Activated CD8-positive, alpha-beta memory T cell treated with anti-CD3 and anti-CD28 coated beads for 48 hours (primary cell): ENCODE results near the gene RAB44.

Experiments
- DNase-seq, 3 experiments: peaks; one replicate each; pipeline ENCODE4 v3.0.0-alpha.2; 2020; ENCODE audit warnings: low read depth in 2 of 3, low spot score in 2 of 3

RAB44 gene

DNA sequence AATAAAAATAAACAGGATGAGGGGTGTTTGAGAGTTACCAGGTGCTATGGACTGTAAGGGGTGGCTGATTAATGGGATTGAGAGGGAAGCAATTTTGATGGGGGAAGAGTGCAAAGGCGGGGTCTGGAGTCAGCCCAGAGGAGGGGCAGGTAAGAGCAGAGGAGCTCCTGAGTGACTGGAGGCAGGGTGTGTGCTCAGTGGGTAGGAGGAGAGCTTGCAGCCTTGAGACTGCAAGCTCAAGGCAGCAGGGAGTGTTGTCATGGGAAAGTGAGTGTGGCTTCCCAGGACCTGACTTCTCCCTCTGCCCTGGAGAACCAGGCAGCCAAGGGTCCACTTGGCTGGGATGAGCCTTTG lies 54.2 kb downstream of the RAB44 start:
- no peak for DNase-seq

DNA sequence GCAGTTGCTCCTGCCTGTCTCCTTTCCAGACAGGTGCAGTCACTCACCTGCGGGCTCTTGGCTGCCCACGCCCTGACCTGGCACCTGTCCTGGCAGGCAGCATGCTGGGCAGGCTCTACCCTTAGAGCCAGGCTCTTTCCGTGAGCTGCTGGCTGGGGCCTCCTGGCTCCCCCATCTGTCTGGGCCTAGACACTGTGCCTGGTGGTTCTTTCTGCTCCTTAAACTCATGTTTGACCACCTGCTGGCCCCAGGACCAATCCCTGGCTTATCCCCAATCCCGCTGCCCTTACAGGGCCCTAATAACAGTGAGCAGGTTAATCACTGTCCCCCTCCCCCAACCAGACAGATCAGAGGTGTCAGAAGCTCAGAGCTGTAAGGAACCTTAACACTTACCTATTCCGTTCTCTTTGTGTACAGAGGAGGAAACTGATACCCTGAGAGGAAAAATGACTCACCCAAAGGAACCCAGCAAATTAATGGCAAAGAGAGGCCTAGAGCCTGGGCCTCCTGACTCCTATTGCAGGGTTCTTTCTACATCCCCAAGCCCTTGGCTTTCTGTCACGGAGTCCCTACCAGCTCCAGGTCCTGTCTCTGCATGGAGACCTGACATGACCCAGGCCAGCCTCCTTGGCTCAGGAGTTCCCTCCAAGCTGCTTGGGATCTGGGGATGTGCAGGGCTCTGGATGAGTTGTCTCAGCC lies 54.7 kb downstream of the RAB44 start:
- DNase-seq, result no peak

DNA sequence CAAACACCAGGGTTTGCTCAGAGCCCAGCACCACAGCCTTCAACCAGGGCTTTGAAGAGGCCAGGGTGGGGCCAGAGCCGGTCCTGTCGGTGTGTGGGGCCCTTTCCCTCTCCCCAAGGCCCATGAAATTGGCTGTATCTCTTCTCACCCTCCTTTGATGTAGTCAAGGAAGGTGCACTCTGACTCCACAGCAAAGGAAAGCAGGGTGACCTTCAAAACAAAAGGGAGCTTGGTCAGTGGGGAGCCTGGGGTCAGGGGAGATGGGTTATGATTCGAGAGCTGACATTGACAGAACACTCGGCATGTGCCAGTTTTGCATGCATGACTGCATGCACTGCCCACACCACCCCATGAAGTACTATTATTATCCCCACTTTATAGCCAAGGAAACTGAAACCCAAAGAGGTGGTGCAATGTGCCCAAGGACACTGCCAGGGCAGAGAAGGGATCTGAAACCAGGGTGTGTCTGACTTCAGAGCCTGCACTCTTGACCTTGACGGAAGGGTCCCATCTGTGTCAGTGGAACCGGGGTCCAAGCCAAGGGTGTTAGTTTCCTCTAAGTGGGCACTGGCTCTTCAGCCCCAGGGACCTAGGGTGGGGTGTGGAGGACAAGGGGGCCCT lies 55.4 kb downstream of the RAB44 start:
- no peak for DNase-seq

DNA sequence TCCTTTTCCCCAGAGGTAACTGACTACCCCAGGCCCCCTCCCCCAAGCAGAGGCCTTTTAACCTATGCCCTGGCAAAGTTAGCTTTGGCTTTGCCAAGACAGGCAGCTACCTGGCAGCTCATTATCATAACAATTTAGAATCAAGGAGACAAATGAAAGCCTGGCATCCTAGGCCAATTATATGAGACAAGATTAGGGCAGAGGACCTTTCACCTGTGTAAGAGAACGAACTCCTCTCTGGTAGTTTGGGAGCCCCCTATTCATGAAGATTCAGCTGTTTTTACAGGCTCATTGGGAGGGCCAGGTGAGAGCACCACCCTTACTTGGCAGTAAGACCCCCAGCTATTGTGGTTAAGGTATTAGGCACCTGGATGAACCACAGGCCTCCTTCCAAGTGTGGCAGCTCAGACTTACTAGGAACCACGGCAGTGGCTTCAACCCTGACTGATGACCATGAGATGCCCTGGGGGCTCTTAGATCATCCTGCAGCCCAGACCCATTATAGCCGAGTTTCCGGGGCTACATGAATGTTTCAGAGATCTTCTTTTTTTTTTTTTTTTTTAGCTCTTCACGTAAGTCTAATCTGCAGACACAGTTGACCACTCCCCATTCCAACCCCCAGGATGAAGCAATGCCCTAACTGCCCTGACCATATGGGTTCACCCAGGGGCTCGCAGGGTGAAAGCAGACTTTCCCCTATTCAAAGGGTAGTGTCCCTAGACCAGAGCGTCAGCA lies 56.2 kb downstream of the RAB44 start:
- DNase-seq, result no peak

DNA sequence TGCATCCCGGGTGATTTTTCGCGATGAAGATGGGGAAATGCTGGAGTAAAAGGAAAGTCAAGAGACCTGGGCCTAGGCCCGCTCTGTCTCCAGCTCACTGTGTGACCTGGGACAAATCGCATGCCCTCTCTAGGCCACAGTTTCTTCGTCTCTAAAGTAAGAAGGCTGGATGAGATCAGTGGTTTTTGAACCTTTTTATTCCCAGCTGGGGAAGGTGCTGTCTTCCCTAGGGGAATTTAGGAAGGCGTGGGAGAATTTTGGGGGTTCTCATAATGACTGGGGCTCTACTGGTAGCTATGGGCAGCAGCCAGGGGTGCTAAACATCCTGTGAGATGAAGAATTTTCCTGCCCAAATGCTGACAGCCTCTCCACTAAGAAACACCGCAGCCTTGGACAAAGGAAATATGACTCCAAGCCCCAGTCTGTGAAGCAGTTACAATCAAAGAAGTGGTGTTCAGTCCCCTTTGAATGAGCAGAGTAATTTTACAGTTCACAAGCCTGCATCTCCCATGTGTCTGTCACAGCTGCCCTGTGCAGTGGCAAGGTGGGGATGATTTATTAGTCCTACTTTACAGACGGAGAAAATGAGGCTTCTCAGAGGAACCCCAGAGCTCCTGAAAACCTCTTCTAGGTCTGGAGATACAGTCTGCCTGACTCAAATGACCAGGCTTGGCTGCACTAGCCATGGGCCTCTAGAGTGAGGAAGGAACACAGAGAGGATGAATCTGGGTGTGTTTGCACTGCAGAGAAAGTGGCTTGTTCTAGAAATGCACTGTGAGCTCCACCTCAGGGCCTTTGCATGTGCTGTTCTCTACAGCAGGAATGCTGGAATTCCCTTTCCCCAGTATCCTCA lies 57.2 kb downstream of the RAB44 start:
- DNase-seq, result no peak

DNA sequence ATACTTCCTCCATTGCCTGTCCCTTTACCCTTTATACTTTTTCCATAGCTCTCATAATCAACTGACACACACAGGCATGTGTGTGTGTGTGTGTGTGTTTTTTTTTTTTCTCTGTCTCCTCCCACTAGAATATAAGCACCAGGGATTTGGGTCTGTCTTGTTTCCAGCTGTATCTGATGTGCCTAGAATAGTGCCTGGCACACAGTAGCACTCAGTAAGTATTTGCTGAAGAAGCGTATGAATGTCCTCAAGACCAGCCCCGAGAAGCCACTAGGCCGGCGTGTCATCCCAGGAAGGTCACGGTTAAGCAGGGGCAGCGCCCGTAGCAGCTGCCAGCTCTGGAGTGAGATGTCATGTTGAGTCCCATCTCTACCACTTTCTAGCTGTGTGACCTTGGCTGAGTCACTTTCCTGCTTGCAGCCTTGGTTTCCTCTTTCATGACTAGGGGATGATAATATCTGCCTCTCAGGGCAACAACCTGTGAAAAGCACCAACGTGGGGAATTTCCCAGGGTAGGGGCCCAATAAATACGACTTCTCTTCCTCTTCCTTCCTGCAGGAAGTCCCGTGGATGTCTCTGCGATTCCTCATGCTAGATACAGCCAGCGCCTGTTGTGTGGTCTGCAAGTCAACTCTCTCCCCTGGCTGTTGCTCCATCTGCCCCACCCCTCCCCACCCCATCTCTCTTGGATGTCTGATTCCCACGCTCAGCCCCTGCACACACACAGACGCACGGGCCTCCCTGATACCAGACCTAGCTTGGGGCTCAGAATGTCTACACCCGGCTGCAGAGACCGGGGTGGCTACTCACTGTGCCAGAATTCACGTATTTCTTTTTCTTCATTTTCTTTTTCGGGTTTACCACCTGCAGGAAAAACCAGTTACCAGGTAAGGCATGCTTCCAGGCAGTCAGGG lies 58.1 kb downstream of the RAB44 start:
- DNase-seq, result peak; percentile 21 to 52 (median 40)

DNA sequence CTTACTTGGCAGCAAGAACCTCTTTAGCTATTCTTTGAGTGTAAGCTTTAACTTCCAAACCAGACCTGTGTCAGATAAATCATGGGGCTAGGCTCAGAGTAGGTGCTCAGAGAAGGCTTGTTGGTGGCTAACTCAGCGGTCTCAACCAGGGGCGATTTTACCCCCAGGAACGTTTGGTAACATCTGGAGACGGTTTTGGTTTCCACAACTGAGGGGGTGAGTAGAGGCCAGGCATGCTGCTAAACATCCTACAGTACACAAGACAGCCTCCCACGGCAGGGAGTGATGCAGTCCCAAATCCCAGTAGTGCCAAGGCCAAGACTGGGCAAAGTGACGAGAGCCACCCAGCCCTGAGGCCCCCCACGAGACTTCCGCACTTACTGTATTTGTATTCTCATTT lies 59.2 kb downstream of the RAB44 start:
- no peak for DNase-seq

DNA sequence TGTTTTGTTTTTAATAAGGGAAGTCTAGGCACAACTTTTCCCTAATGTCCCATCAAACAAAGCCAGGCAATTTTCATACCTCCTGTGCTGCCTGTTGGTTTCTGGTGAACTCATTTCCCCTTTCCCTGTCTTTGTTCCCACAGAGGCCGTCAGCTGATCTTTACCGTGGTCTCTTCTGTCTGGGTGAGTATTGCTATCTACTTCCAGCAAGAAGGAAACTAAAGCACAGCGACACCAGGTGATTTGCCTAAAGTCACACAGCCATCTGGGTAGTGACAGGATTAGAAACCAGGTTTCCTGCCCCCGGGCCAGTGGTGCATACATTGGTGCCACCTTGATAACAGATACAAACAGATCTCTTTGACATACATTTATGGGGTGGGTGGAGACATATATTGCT lies 59.6 kb downstream of the RAB44 start:
- DNase-seq, result no peak

DNA sequence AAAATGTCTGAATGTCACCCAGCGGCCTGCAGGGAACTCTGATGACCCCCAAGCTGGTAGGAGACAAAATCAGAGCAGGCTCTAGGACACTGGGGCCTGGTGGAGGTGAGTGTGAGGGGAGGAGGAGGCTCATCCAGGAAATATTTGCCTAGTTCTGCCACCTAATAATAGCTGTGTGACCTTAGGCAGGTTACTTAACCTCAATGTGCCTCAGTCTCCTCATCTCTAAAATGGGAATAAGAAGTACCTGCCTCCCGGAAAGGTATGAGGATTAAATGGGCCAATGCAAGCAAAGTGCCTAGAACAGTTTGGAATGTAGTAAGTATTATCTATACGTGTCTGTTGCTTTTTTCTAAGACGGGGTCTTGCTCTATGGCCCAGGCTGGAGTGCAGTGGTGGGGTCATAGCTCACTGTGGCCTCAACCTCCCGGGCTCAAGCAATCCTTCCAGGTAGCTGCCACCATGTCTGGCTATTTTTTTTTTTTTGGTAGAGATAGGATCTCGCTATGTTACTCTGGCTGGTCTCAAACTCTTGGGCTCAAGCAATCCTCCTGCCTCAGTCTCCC lies 60.4 kb downstream of the RAB44 start:
- DNase-seq, result no peak

DNA sequence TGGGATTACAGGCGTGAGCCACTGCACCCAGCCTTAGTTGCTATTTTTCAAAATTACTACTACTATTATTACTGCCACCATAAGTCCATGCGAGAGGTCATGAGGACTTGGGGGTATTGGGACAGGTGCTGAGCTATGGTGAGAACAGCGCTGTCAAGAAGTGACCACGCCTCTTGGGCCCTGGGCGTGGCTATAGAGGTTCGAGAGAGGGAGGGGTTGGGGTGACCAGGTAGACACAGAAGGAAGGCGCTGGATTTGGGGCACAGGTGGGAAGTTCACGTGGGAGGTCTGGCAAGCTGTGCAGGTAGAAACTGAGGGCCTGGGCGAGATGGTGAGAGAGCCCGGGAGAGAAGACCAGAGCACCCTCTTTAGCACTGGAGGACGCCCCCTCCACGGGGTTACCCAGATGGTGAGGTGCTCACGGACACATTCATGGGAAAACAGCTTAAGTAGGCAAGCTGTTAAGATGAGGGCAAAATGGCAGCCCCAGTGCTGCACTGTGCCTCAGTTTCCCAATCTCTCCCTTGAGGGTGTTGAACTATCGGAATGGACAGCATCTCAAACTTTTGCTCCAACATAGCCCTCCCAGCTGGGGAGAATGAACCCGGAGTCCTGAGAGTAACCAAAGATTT lies 61.0 kb downstream of the RAB44 start:
- DNase-seq, result no peak

DNA sequence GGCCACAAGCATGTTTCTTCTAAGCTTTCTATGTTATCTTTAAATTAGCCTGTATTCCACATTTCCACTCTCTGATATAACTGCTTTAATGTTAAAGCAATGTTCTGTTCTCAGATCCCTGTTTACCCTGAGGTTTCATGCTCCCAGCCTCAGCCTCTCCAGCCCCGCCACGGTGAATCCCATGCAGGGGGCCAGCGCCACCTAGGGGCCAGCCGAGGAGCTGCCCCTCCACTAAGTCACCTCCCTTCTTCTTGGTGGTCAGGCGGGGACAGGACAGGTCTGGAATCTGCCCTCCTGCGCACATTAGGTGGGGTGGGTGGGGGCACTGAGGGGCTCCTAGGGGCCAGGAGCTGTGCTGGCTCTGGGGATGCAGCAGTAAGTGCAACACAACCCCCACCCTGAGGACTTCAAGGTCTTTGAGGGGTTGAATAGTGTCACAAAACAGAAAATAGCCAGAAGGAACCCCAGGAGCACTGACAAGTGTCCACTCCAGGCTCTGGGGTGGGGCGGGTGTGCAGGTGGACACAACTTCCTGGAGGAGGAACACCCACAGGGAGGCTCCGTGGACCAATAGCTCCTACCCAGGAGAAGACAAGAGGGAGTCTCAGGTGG lies 61.6 kb downstream of the RAB44 start:
- peak; percentile 62 to 81 (median 80) for DNase-seq

DNA sequence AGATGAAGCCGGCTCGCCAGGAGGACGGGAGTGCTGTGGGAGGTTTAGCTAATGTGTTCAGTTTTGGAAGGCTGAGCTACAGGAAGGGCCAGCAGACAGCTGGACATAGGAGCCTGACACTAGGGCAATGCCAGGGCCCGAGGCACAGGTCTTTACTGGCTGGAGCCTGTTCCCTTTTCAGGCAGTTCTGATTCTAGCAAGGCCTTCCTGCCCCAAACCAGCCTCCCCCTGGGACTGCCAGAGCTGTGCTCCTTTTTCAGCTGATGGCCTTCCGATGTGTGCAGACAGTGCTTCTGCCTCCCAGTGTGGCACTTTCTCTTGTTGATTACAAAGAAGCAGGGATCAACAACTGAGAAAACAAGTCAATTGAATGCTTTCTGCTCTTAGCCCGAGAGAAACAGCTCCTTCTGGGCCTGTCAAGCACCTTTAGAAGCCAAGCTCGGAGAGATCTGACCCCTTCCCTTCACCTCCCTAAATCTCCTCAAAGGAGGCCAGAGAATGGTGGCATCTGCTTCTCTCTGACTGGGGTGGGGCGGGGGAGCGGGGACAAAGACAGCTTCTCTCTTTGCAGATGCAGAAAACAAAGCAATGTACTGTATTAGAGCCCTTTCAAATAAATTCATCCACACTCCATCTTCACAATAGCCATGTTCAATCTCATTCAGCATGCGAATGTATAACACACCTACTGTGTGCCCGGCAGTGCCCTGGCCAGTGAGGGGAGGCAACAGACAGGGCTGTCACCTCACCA lies 63.2 kb downstream of the RAB44 start:
- DNase-seq, result no peak

DNA sequence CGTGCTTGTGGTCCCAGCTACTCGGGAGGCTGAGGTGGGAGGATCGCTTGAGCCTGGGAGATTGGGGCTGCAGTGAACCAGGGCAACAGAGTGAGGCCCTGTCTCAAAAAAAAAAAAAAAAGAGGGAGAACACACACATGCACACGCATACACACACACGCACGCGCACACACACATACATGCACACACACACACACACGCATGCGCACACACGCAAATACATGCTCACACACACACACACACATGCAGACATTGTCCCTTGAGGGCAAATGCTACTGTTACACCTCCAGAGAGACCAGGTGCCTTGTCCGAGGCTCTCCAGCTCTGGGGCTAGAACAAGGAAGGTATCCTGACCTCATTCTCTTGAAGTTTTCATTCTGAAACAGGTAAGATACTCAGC lies 64.5 kb downstream of the RAB44 start:
- DNase-seq, result no peak

DNA sequence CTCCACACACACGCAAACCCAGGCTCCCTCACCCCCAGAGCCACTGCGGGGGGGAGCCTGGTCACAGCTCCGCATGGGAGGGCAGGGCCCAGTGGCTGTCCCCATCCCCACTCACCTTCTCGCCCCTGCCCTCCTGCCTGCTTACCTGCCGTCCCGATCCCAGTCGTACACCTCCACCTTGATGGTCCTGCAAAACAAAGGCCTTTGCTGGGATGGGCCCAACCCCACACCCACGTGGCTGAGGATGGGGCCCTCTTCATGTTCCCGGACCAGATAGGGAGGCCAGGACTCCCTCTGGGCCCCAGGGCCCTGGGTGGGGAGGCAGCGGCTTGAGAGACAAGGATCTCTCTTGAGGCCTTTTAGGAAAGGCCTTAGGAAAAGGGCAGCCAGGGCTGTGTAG lies 67.6 kb downstream of the RAB44 start:
- DNase-seq, result no peak

DNA sequence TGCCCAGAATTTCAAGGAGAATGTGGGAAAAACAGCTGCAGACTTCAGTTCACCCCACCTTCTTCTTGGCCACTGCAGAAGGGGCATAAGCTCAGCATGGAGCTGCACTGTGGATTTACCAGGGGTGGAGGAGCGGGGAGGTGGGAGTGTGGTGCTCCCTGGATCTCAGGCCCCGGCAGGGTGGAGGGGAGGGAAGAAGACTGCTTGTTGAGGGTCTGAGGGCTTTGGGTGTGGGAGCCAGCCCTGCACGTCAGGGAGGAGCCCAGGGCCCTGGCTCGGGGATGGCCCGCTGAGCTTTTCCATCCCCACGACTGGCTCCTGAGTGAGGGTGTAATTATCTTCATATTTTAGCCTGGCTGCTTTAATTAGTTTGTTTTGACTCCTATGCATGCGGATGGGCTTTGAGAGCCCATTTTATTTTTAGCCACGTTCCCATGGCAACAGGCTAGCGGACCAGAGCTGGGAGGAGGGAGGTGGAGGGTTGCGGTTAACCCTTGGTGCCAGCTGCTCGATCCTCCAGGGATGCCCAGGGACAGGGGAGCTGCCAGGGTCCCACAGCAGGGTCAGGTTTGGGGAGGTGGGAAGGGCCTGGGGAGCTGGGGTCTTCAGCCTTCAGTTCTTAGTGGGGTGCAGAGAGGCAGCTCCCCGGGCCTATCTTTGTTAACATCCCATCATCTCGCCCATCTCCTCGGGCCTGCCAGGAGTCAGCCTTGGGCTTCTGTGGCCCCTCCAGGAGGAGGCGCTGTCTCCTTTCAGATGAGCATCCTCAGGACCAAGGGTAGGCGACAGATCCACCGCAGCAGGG lies 68.2 kb downstream of the RAB44 start:
- peak; percentile 37 to 64 (median 64) for DNase-seq

DNA sequence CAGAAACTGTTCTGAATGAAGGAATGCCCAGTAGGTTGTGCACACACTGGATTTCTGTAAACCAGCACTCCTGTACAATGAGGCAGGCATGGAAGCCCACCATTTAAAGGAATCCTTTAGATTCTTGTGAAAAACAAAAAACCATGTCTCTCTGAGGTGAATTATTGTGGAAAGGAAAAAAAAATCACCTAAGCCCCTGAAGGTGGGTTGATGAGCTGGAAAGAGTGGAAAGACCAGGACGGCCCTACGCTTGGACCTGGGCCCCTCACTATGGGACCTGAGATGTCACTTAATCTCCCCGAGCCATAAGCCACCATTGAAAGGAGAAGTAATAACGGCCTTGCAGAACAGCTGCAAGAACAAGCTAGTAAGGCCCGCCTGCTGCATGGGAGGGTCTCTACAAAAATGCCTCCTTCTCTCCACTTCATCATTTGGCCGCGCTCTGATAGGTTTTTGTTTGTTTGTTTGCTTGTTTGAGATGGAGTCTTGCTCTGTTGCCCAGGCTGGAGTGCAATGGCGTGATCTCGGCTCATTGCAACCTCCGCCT lies 68.8 kb downstream of the RAB44 start:
- no peak for DNase-seq

DNA sequence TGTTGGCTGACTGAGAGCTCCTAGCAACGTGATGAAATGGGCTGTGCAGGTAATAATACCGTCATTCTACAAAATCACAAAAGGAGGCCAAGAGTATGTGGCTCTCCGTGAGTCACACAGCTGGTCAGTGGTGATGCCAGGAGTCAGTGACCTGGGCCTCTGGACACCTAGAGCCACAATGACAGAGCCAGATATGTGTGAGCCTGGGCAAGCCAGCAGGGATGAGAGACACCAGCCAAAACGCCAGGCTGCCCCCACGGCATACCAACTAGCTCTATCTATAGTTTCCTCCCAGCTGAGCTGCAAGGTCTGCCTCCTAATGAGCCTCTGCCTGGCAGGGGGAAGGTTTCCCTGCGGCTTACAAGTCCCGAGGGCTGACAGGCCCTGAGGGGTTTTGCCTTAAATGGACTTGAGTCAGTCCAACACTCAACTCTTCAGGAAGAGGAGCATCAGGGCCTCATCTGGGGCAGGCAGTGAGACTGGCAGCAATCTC lies 71.6 kb downstream of the RAB44 start:
- DNase-seq, result no peak
